Lower lobe of right lung (tissue), 2 donors: Measurements from ENCODE around the gene WDFY3. TPM values are rescaled to one million over a fixed set of nuclear protein-coding genes. Genes with fewer than 3 reads are reported as not detected.
"Not testable (repeated sequence)": the region's sequence is repeated elsewhere in the genome, so short reads cannot be mapped to it uniquely, and the experiment has no call there.

Experiments
- ATAC-seq, 2 donors: fragments of 200-7000 bp; cut with Tn5 transposase; one replicate each; pipeline ENCODE4 v1.9.1; 2020 to 2022; ENCODE audit warnings: mild to moderate bottlenecking in 2 of 2, moderate library complexity in 2 of 2
- DNase-seq: peaks from one replicate; pipeline ENCODE4 v3.0.0-alpha.2; 2020
- H3K27ac ChIP-seq: fragments of 200-600 bp; one replicate; pipeline ENCODE4 v1.8.0; 2022
- H3K27me3 ChIP-seq: fragments of 200-600 bp; one replicate; pipeline ENCODE4 v1.8.0; 2022; ENCODE audit warnings: low read depth
- H3K36me3 ChIP-seq: fragments of 200-600 bp; one replicate; pipeline ENCODE4 v1.8.0; 2022; ENCODE audit warnings: mild to moderate bottlenecking
- H3K4me1 ChIP-seq: fragments of 200-600 bp; one replicate; pipeline ENCODE4 v1.8.0; 2022
- H3K4me3 ChIP-seq: fragments of 200-600 bp; one replicate; pipeline ENCODE4 v1.8.0; 2022; ENCODE audit warnings: mild to moderate bottlenecking
- H3K9me3 ChIP-seq: fragments of 200-600 bp; one replicate; pipeline ENCODE4 v1.8.0; 2022
- intact Hi-C: fragments of 100-400 bp; cut with DNase I; formaldehyde crosslinking; loops from one replicate; pipeline ENCODE4 v1.11.0; 2022
- total RNA-seq: library from RNA; stranded (reverse); fragmentation: NEBNext Ultra II Directional; extraction: Animal tissue kit (Norgen Biotek cat#: 25700); gene quantifications from one replicate; pipeline ENCODE4 v1.2.1, GENCODE V29; 2021
- TF ChIP-seq, protein P1 (sequence below): fragments of 200-600 bp; IDR thresholded peaks from one replicate; pipeline ENCODE4 v1.8.0; 2022; ENCODE audit warnings: antibody characterized with exemption, mild to moderate bottlenecking
- donor health status: DM: no; HTN: yes; CAD: no; lungs with severe emphysema.

The WDFY3 gene
- total RNA-seq, 1 donor from 2014 or later = 125 TPM

DNA sequence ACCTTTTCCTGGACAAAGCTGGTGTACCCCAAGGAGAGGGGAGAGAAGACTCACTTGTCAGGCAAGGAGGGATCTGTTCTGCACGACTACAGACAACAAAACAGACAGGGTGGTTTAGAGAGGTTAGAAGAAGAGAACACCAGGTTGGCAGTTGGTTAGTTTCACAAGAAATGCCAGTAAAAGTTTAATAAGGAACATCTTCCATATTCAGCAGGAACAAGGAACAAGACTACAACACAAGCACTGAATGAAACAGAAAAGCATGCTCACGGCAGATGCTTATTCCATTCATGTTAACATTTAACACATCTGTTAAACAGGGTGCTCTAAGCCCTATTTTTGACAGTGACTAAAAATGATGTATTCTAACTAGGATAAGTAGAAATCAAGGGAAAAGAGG lies 158.2 kb downstream of the WDFY3 start:
- Histone ChIP-seq H3K36me3 (peaks cover 31% of the 10 kb centered on the region), H3K27me3 (no peaks in the 10 kb centered on the region), H3K27ac (no peak overlapping the region), H3K4me1 (no peaks in the 10 kb centered on the region), H3K9me3 (no peaks in the 10 kb centered on the region), H3K4me3 (no peak overlapping the region)
- DNase-seq (no peak), ATAC-seq (no peak)
- intact Hi-C loops = no loop called here
- TF ChIP-seq, protein P1, sequence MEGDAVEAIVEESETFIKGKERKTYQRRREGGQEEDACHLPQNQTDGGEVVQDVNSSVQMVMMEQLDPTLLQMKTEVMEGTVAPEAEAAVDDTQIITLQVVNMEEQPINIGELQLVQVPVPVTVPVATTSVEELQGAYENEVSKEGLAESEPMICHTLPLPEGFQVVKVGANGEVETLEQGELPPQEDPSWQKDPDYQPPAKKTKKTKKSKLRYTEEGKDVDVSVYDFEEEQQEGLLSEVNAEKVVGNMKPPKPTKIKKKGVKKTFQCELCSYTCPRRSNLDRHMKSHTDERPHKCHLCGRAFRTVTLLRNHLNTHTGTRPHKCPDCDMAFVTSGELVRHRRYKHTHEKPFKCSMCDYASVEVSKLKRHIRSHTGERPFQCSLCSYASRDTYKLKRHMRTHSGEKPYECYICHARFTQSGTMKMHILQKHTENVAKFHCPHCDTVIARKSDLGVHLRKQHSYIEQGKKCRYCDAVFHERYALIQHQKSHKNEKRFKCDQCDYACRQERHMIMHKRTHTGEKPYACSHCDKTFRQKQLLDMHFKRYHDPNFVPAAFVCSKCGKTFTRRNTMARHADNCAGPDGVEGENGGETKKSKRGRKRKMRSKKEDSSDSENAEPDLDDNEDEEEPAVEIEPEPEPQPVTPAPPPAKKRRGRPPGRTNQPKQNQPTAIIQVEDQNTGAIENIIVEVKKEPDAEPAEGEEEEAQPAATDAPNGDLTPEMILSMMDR = no peak

DNA sequence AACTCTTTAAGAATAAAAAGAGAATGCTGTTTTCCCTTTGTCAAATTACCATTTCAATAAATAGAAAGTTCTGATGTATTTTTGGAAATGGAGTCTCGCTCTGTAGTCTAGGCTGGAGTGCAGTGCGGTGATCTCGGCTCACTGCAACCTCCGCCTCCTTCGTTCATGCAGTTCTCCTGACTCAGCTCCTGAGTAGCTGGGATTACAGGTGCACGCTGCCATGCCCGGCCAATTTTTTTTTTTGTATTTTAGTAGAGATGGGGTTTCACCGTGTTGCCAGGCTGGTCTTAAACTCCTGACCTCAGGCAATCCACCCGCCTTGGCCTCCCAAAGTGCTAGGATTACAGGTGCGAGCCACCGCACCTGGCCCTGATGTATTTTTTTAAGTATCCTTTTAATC lies 159.9 kb downstream of the WDFY3 start:
- intact Hi-C loops, H3K27ac ChIP-seq, H3K4me1 ChIP-seq, H3K27me3 ChIP-seq, H3K4me3 ChIP-seq, DNase-seq, ATAC-seq, H3K9me3 ChIP-seq: not testable (repeated sequence)
- H3K36me3 ChIP-seq = peaks cover 47% of the 10 kb centered on the region

DNA sequence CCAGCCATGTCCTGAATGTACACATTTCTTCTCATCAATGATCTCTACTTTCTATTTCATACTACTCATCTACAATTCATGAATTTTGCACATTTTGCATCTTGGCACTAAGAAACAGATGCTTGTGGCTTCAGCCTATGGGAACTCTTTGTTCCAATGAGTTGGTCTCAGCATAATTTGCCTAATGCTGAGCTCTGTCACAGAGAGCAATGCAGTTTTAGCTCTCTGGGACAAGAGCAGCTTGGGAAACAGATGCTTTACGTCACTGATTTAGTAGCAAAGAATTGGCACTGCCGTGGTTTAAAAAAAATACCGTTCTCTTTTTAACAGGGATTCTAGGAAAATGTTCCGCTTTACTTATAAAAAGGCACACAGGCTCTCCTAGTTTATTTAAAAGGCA lies 162.4 kb downstream of the WDFY3 start:
- Histone ChIP-seq H3K4me3 (no peak overlapping the region), H3K27me3 (no peaks in the 10 kb centered on the region), H3K27ac (no peak overlapping the region), H3K36me3 (peaks cover 55% of the 10 kb centered on the region), H3K9me3 (no peaks in the 10 kb centered on the region), H3K4me1 (no peaks in the 10 kb centered on the region)
- intact Hi-C loops = no loop called here
- TF ChIP-seq, protein P1 = no peak
- ATAC-seq (no peak), DNase-seq (no peak)

GRCh38 chr4:84803720-84804119 lies 162.8 kb downstream of the WDFY3 start:
- Histone ChIP-seq H3K9me3 (no peaks in the 10 kb centered on the region), H3K27me3 (no peaks in the 10 kb centered on the region), H3K4me1 (no peaks in the 10 kb centered on the region), H3K4me3 (no peak overlapping the region), H3K27ac (no peak overlapping the region), H3K36me3 (peaks cover 50% of the 10 kb centered on the region)
- no peak for DNase-seq
- TF ChIP-seq, protein P1 = no peak
- no peak for ATAC-seq
- intact Hi-C loops = no loop called here

DNA sequence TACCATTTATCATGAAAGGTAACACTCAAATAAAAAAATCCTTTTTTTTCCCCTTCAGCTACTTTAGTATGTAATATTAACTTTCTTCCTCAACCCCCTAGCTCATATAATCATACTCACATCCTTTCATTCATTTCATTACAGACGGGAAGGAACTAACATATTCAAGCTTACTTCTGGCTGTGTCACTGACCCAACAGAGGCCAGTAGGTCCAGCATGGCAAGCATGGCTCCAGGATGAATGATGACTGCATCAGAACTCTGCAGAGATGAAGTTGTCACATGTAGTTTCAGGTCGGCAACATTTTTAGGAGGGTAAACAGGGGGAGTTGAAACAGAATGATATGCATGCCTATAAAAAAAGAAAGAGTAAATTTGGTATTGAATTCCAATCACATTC lies 163.4 kb downstream of the WDFY3 start:
- no peak overlapping the region for H3K27ac ChIP-seq
- no peaks in the 10 kb centered on the region for H3K9me3 ChIP-seq
- H3K27me3 ChIP-seq = no peaks in the 10 kb centered on the region
- ATAC-seq (no peak), DNase-seq (no peak)
- intact Hi-C loops = no loop called here
- no peak overlapping the region for H3K4me3 ChIP-seq
- peaks cover 44% of the 10 kb centered on the region for H3K36me3 ChIP-seq
- TF ChIP-seq, protein P1 = no peak
- no peaks in the 10 kb centered on the region for H3K4me1 ChIP-seq

DNA sequence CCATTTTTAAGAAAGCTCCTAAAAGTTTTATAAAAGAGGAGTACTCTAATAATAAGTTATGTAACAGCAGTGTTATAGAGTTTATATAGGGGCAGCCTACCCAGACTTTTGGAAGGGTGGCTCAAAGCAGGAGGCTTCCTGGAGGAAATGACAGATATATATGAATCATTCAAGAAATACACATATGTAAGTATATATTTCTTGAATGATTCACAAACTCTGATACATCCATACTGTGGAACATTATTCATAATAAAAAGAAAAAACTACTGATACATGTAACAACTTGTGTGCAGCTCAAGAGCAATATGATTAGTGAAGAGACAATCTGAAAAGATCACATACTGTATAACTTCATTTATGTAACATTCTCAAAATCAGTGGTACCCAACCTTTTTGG lies 166.2 kb downstream of the WDFY3 start:
- Histone ChIP-seq H3K27ac (no peak overlapping the region), H3K4me1 (no peaks in the 10 kb centered on the region), H3K36me3 (peaks cover 55% of the 10 kb centered on the region), H3K4me3 (no peak overlapping the region), H3K27me3 (no peaks in the 10 kb centered on the region), H3K9me3 (no peaks in the 10 kb centered on the region)
- DNase-seq (no peak), ATAC-seq (no peak)
- TF ChIP-seq, protein P1 = no peak
- intact Hi-C loops = no loop called here
